Endothelial cell of umbilical vein (primary cell): Measurements from ENCODE around the gene VPS16. TPM values are rescaled to one million over a fixed set of nuclear protein-coding genes. Genes with fewer than 3 reads are reported as not detected.

ENCODE experiments used
- BruUV-seq: library from RNA; stranded (reverse); fragments of 400-500 nt; replicated peaks from 2 replicates; lab custom pipeline; 2021; lab: Mats Ljungman, UMichigan
- CTCF ChIA-PET: fragments of 300-600, 350-600 bp; sonication (Branson Sonifier 250); formaldehyde crosslinking; loops from one replicate; lab custom pipeline; 2021; ENCODE audit warnings: antibody characterized with exemption, inconsistent platforms; lab: Charles Lee
- POLR2A ChIA-PET: fragments of 300-600, 350-600 bp; sonication (Branson Sonifier 250); formaldehyde crosslinking; loops from one replicate; lab custom pipeline; 2021; ENCODE audit warnings: antibody characterized with exemption, inconsistent platforms; lab: Charles Lee
- DNase-seq: peaks from one replicate; pipeline ENCODE4 v3.0.0-alpha.2; 2011; ENCODE audit warnings: low read depth, low spot score
- FAIRE-seq: peaks from 2 replicates; lab custom pipeline; 2011; peaks lifted over from hg19 to GRCh38; lab: Jason Lieb, UNC
- H2AFZ ChIP-seq: 2 replicates; pipeline ENCODE4 v1.6.0; 2012; ENCODE audit warnings: low read depth, low read length, control low read depth, inconsistent platforms
- H3K27ac ChIP-seq: 2 replicates; pipeline ENCODE4 v1.5.1; 2011; ENCODE audit warnings: low read depth, mild to moderate bottlenecking, control low read depth, low read length, moderate library complexity; ENCODE audit not compliant: insufficient read depth
- H3K27me3 ChIP-seq, 2 experiments: 2 replicates each; pipeline versions ENCODE4 v1.6.0 to v1.6.1; 2011; ENCODE audit warnings: low read length in 2 of 2, mixed read lengths in 1 of 2; ENCODE audit not compliant: control insufficient read depth in 2 of 2, insufficient read depth in 2 of 2
- H3K36me3 ChIP-seq, 2 experiments: 2 replicates in 1 of 2; 3 replicates in 1 of 2; pipeline ENCODE4 v1.5.1; 2011; ENCODE audit warnings: low read length in 2 of 2, mild to moderate bottlenecking in 1 of 2, moderate library complexity in 1 of 2; ENCODE audit not compliant: control insufficient read depth in 2 of 2, insufficient read depth in 2 of 2; ENCODE audit errors: extremely low read depth in 1 of 2
- H3K4me1 ChIP-seq: 3 replicates; pipeline ENCODE4 v1.5.1; 2011; ENCODE audit warnings: mild to moderate bottlenecking, low read length; ENCODE audit not compliant: control insufficient read depth, insufficient read depth; ENCODE audit errors: extremely low read depth
- H3K4me2 ChIP-seq: 2 replicates; pipeline ENCODE4 v1.6.1; 2011; ENCODE audit warnings: low read length, control low read depth, mixed read lengths; ENCODE audit not compliant: insufficient read depth
- H3K4me3 ChIP-seq, 3 experiments: fragments of 200-600 bp in 1 of 3; sonication (generic), shearing (Covaris generic) in 1 of 3; replicated peaks in 1 of 3; 2 replicates each; pipeline ENCODE4 v1.5.1; 2011 to 2016; ENCODE audit warnings: control low read depth in 3 of 3, low read length in 3 of 3, mild to moderate bottlenecking in 2 of 3, inconsistent platforms in 1 of 3, low read depth in 1 of 3, moderate library complexity in 1 of 3; ENCODE audit not compliant: insufficient read depth in 1 of 3
- H3K79me2 ChIP-seq: 2 replicates; pipeline ENCODE4 v1.6.0; 2012; ENCODE audit warnings: low read length, inconsistent platforms; ENCODE audit not compliant: control insufficient read depth, insufficient read depth
- H3K9ac ChIP-seq: replicated peaks from 2 replicates; pipeline ENCODE3; 2011; ENCODE audit warnings: low read length, control low read depth; ENCODE audit not compliant: insufficient read depth; ENCODE audit errors: extremely low read depth
- H3K9me1 ChIP-seq: replicated peaks from 3 replicates; pipeline ENCODE4 v1.6.0; 2011; ENCODE audit warnings: mild to moderate bottlenecking, low read length; ENCODE audit not compliant: control insufficient read depth, insufficient read depth; ENCODE audit errors: extremely low read depth
- H3K9me3 ChIP-seq: replicated peaks from 2 replicates; pipeline ENCODE4 v1.5.1; 2012; ENCODE audit warnings: low read length, inconsistent platforms; ENCODE audit not compliant: control insufficient read depth, insufficient read depth
- H4K20me1 ChIP-seq: replicated peaks from 2 replicates; pipeline ENCODE3; 2011; ENCODE audit warnings: mild to moderate bottlenecking, low read length; ENCODE audit not compliant: control insufficient read depth, insufficient read depth; ENCODE audit errors: extremely low read depth
- CTCF ChIP-seq, 2 donors: IDR thresholded peaks; 1 replicate in 1 of 2; 2 replicates in 1 of 2; pipeline ENCODE4 v1.5.1; 2011; ENCODE audit warnings: low read length in 2 of 2, mild to moderate bottlenecking in 2 of 2, moderate library complexity in 2 of 2, control low read depth in 1 of 2, inconsistent platforms in 1 of 2, low read depth in 1 of 2; ENCODE audit not compliant: insufficient read depth in 1 of 2; ENCODE audit errors: extremely low read depth in 1 of 2
- FOS ChIP-seq: IDR thresholded peaks from 2 replicates; pipeline ENCODE4 v1.6.1; 2011; ENCODE audit warnings: mild to moderate bottlenecking, low read length, moderate library complexity, borderline replicate concordance; ENCODE audit not compliant: insufficient read depth
- GATA2 ChIP-seq: IDR thresholded peaks from 2 replicates; pipeline ENCODE4 v1.7.0; 2011; ENCODE audit warnings: low read depth, mild to moderate bottlenecking, moderate library complexity, mixed read lengths, low read length; ENCODE audit not compliant: insufficient read length, insufficient read depth
- JUN ChIP-seq: IDR thresholded peaks from 2 replicates; pipeline ENCODE4 v1.6.1; 2011; ENCODE audit warnings: borderline replicate concordance, low read depth; ENCODE audit not compliant: insufficient read length, insufficient read depth
- MAX ChIP-seq: IDR thresholded peaks from 2 replicates; pipeline ENCODE4 v1.6.1; 2011; ENCODE audit not compliant: insufficient read depth, insufficient read length
- MYC ChIP-seq: IDR thresholded peaks from one replicate; pipeline ENCODE4 v1.6.1; 2011; ENCODE audit warnings: mild to moderate bottlenecking, low read depth, low read length
- POLR2A ChIP-seq: IDR thresholded peaks from 2 replicates; pipeline ENCODE4 v1.6.1; 2012; ENCODE audit warnings: low read depth, mild to moderate bottlenecking, control low read depth, low read length
- POLR2AphosphoS5 ChIP-seq: IDR thresholded peaks from 2 replicates; pipeline ENCODE4 v1.6.1; 2012; ENCODE audit warnings: low read depth, mild to moderate bottlenecking, control low read depth, low read length, moderate library complexity; ENCODE audit not compliant: insufficient read depth
- dilution Hi-C: fragments of 300-500 bp; cut with MboI; formaldehyde crosslinking; loops from one replicate; pipeline ENCODE4 v1.15.0; 2019; ENCODE audit warnings: low sequenced_read_pairs; ENCODE audit not compliant: extremely low pct_ligation_motif_present
- intact Hi-C: fragments of 100-400 bp; cut with micrococcal nuclease; formaldehyde crosslinking; loops from one replicate; pipeline ENCODE4 v1.10.0; 2022
- polyA plus RNA-seq, 4 experiments: library from polyadenylated mRNA; depleted of rRNA in 3 of 4; stranded (reverse) in 3 of 4; unstranded in 1 of 4; fragments of >200 nt; gene quantifications; 2 replicates each; pipeline versions ENCODE4 v1.2.1 to v1.2.3, GENCODE V29; 2011 to 2012; ENCODE audit warnings: missing spikeins in 1 of 4
- total RNA-seq: library from RNA; stranded (reverse); gene quantifications from 2 replicates; pipeline ENCODE4 v1.2.3, GENCODE V29; 2021

Gene VPS16
- total and polyA plus RNA-seq, 2 donors (not counting 3 experiments of a cell fraction or from before 2014, with no cell fraction given): 37.6 to 42.3 TPM

- Histone ChIP-seq H3K4me3 (no peak overlapping the region), H3K4me2 (no peak overlapping the region), H3K9me1 (no peaks in the 10 kb centered on the region), H3K9me3 (no peaks in the 10 kb centered on the region), H3K9ac (no peak overlapping the region), H4K20me1 (peaks cover 2% of the 10 kb centered on the region), H3K27me3 (no peaks in the 10 kb centered on the region), H3K36me3 (no peaks in the 10 kb centered on the region), H3K4me1 (no peaks in the 10 kb centered on the region), H3K79me2 (peaks cover 21% of the 10 kb centered on the region), H2AFZ (no peak overlapping the region), H3K27ac (no peak overlapping the region)
- TF ChIP-seq GATA2: no peak
- no peak for TF ChIP-seq POLR2AphosphoS5
- no peak for TF ChIP-seq FOS
- TF ChIP-seq JUN: no peak
- no peak for TF ChIP-seq MAX
- TF ChIP-seq MYC: no peak
- no peak for TF ChIP-seq POLR2A
- TF ChIP-seq CTCF (IDR thresholded peaks at IDR 0.05; ENCODE audit: extremely low read depth in 1 of 2, insufficient read depth in 1 of 2, low read depth in 1 of 2, low read length in 2 of 2): no peak
- ChIA-PET POLR2A (no interaction called here), CTCF (interaction anchor here (0.7 to 1.3 kb wide), 3 partner anchors 14 to 152 kb away, joined by 3 to 4 read pairs (median 3); no protein-coding TSS in a partner anchor)
- dilution Hi-C loops (no loop called here), intact Hi-C loops (no loop called here)
- no TSS peak for BruUV-seq
- FAIRE-seq: no peak
- DNase-seq: no peak
These were observed 67.0 kb downstream of the VPS16 start for GRCh38 chr20:2907519-2907918.
